ENCODE data around the gene SEL1L3. TPM values are rescaled to one million over a fixed set of nuclear protein-coding genes. Genes with fewer than 3 reads are reported as not detected.
A peak's percentile ranks its signal among the peaks of the same experiment; 100 is the strongest.

The SEL1L3 gene
- polyA plus RNA-seq, 1 experiment = 38.7 TPM

GRCh38 chr4:25810461-25811373, 52.1 kb downstream of the SEL1L3 start:
- no peak for DNase-seq (ENCODE audit: low read depth, low spot score)
- ChIA-PET CTCF (interaction anchor here (0.7 kb wide), 1 partner anchor 45 kb away, joined by 3 read pairs; no protein-coding TSS in a partner anchor), POLR2A (no interaction called here)
- no peaks in the 10 kb centered on the region for H3K27me3 ChIP-seq (ENCODE audit: control insufficient read depth, insufficient read depth, low read length)
- no peaks in the 10 kb centered on the region; the same call in 1 of the 2 replicates for H3K9me3 ChIP-seq (ENCODE audit: control insufficient read depth, insufficient read depth, low read length)
- TF ChIP-seq CTCF (IDR thresholded peaks at IDR 0.05; ENCODE audit: low read depth, low read length) = no peak
- H3K27ac ChIP-seq (ENCODE audit: low read depth, low read length) = no peak overlapping the region
- H3K4me3 ChIP-seq (ENCODE audit: low read depth, low read length) = no peak overlapping the region

GRCh38 chr4:25809996-25810395, 52.8 kb downstream of the SEL1L3 start:
- Histone ChIP-seq H3K27me3 (ENCODE audit: control insufficient read depth, insufficient read depth, low read length) (no peaks in the 10 kb centered on the region), H3K27ac (ENCODE audit: low read depth, low read length) (no peak overlapping the region), H3K4me3 (ENCODE audit: low read depth, low read length) (no peak overlapping the region), H3K9me3 (ENCODE audit: control insufficient read depth, insufficient read depth, low read length) (no peaks in the 10 kb centered on the region; the same call in 1 of the 2 replicates)
- POLR2A ChIA-PET = no interaction called here
- CTCF ChIA-PET = no interaction called here
- DNase-seq (ENCODE audit: low read depth, low spot score) = no peak
- TF ChIP-seq CTCF (IDR thresholded peaks at IDR 0.05; ENCODE audit: low read depth, low read length) = no peak

- ChIA-PET POLR2A (no interaction called here), CTCF (interaction anchor here (1.2 to 1.7 kb wide), 3 partner anchors 15 to 366 kb away, joined by 3 to 5 read pairs (median 5); no protein-coding TSS in a partner anchor)
- H3K27me3 ChIP-seq (ENCODE audit: control insufficient read depth, insufficient read depth, low read length) = no peaks in the 10 kb centered on the region
- peak overlapping the region; percentile 21 for H3K27ac ChIP-seq (ENCODE audit: low read depth, low read length)
- TF ChIP-seq CTCF (IDR thresholded peaks at IDR 0.05; ENCODE audit: low read depth, low read length) = no peak
- H3K9me3 ChIP-seq (ENCODE audit: control insufficient read depth, insufficient read depth, low read length) = no peaks in the 10 kb centered on the region; the same call in 1 of the 2 replicates
- DNase-seq (ENCODE audit: low read depth, low spot score) = no peak
- no peak overlapping the region for H3K4me3 ChIP-seq (ENCODE audit: low read depth, low read length)
These were observed 55.6 kb downstream of the SEL1L3 start for GRCh38 chr4:25807102-25807728.

GRCh38 chr4:25805255-25805860, 57.4 kb downstream of the SEL1L3 start:
- TF ChIP-seq CTCF (IDR thresholded peaks at IDR 0.05; ENCODE audit: low read depth, low read length) = no peak
- H3K27ac ChIP-seq (ENCODE audit: low read depth, low read length) = no peak overlapping the region
- ChIA-PET CTCF (interaction anchor here (1.7 kb wide), 1 partner anchor 365 kb away, joined by 5 read pairs; no protein-coding TSS in a partner anchor), POLR2A (no interaction called here)
- no peaks in the 10 kb centered on the region for H3K27me3 ChIP-seq (ENCODE audit: control insufficient read depth, insufficient read depth, low read length)
- H3K4me3 ChIP-seq (ENCODE audit: low read depth, low read length) = no peak overlapping the region
- no peaks in the 10 kb centered on the region; the same call in 1 of the 2 replicates for H3K9me3 ChIP-seq (ENCODE audit: control insufficient read depth, insufficient read depth, low read length)
- DNase-seq (ENCODE audit: low read depth, low spot score) = no peak

All from AG04450 (cell line).